ENCODE results near the gene KIF5A. TPM values are rescaled to one million over a fixed set of nuclear protein-coding genes. Genes with fewer than 3 reads are reported as not detected.
"Not testable (repeated sequence)": the region's sequence is repeated elsewhere in the genome, so short reads cannot be mapped to it uniquely, and the experiment has no call there.

KIF5A gene
- total RNA-seq, 1 donor from 2014 or later: 0.46 TPM

DNA sequence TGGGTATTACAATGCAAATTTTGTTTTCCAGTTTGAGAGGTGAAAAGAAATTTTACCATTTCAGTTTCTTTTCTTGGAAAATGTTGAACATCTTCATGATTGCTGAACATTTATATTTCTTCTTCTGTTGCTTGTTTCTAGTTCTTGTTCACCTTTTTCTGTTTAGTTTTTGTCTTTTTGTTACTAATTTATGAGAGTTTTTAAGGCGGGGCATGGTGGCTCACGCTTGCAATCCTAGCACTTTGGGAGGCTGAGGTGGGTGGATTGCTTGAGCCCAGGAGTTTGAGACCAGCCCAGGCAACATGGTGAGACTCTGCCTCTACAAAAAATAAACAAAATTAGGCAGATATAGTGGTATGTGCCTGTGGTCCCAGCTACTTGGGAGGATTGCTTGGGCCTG is 10.7 kb downstream of the KIF5A start:
- no peaks in the 10 kb centered on the region for H3K27me3 Mint-ChIP-seq (ENCODE audit: unreplicated experiment)
- no peak overlapping the region for H3K27ac Mint-ChIP-seq (ENCODE audit: unreplicated experiment)
- H3K9me3 Mint-ChIP-seq (ENCODE audit: unreplicated experiment): no peaks in the 10 kb centered on the region
- H3K4me1 Mint-ChIP-seq (ENCODE audit: unreplicated experiment): no peaks in the 10 kb centered on the region
- H3K36me3 Mint-ChIP-seq (ENCODE audit: low read depth, unreplicated experiment): no peaks in the 10 kb centered on the region
- TF ChIP-seq, protein P1, sequence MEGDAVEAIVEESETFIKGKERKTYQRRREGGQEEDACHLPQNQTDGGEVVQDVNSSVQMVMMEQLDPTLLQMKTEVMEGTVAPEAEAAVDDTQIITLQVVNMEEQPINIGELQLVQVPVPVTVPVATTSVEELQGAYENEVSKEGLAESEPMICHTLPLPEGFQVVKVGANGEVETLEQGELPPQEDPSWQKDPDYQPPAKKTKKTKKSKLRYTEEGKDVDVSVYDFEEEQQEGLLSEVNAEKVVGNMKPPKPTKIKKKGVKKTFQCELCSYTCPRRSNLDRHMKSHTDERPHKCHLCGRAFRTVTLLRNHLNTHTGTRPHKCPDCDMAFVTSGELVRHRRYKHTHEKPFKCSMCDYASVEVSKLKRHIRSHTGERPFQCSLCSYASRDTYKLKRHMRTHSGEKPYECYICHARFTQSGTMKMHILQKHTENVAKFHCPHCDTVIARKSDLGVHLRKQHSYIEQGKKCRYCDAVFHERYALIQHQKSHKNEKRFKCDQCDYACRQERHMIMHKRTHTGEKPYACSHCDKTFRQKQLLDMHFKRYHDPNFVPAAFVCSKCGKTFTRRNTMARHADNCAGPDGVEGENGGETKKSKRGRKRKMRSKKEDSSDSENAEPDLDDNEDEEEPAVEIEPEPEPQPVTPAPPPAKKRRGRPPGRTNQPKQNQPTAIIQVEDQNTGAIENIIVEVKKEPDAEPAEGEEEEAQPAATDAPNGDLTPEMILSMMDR (IDR thresholded peaks at IDR 0.05; ENCODE audit: unreplicated experiment): no peak
- no peak for DNase-seq (ENCODE audit: low spot score)
- no peak overlapping the region for H3K4me3 Mint-ChIP-seq (ENCODE audit: unreplicated experiment)

DNA sequence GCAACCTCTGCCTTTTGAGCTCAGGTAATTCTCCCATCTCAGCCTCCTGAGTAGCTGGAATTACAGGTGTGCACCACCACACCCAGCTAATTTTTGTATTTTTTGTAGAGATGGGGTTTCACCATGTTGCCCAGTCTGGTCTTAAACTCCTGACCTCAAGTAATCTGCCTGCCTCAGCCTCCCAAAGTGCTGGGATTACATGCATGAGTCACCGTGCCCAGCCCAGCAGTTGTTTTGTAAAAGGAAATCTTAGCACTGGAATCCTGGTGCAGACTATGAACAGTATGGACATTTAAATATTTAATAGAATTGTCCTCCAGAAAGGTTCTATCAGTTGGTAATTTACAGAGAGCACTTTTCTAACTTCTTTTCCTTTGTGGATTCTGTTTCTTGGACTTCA is 11.3 kb downstream of the KIF5A start:
- not testable (repeated sequence) for H3K4me3 Mint-ChIP-seq (ENCODE audit: unreplicated experiment); H3K9me3 Mint-ChIP-seq (ENCODE audit: unreplicated experiment); H3K36me3 Mint-ChIP-seq (ENCODE audit: low read depth, unreplicated experiment); H3K27ac Mint-ChIP-seq (ENCODE audit: unreplicated experiment); H3K27me3 Mint-ChIP-seq (ENCODE audit: unreplicated experiment); H3K4me1 Mint-ChIP-seq (ENCODE audit: unreplicated experiment); DNase-seq (ENCODE audit: low spot score)

DNA sequence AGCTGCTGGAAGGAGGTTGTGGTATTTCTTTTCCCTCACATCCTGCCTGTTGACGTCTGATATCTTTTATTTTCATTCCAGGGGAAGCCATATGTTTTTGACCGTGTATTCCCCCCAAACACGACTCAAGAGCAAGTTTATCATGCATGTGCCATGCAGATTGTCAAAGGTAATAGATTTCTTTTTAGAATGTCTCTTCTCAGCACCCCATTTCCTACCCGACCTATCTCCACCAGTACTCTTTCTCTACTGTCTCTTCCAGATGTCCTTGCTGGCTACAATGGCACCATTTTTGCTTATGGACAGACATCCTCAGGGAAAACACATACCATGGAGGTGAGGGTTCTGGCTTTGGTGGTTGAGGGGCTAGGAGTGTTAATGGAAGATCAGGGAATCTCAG is 13.5 kb downstream of the KIF5A start:
- H3K27ac Mint-ChIP-seq (ENCODE audit: unreplicated experiment): no peak overlapping the region
- no peaks in the 10 kb centered on the region for H3K9me3 Mint-ChIP-seq (ENCODE audit: unreplicated experiment)
- H3K27me3 Mint-ChIP-seq (ENCODE audit: unreplicated experiment): no peaks in the 10 kb centered on the region
- no peak for DNase-seq (ENCODE audit: low spot score)
- H3K4me3 Mint-ChIP-seq (ENCODE audit: unreplicated experiment): no peak overlapping the region
- no peaks in the 10 kb centered on the region for H3K4me1 Mint-ChIP-seq (ENCODE audit: unreplicated experiment)
- H3K36me3 Mint-ChIP-seq (ENCODE audit: low read depth, unreplicated experiment): no peaks in the 10 kb centered on the region
- TF ChIP-seq, protein P1 (IDR thresholded peaks at IDR 0.05; ENCODE audit: unreplicated experiment): no peak

DNA sequence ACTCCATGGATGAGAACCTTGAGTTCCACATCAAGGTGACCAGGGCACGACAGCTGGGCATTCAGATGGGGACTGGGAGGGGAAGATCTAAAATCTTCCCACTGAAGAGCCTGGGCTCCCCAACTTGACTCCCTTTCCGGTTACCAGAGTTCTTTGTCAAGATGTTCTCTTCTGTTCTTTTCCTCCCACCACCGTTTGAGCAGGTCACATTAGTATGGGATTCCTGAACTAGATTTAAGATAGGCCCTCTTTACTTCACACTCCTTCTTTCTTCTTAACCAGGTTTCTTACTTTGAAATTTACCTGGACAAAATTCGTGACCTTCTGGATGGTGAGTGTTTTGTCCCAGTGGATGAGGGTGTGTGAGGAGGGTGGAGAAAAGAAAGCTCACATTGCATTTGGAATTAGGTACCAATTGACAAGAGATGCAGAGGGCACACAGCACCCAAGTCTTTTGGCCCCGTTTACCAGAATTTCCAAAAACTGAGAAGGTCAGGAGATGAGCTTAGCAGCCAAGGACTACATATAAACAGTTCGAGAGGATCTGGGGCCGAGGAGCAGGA is 14.4 kb downstream of the KIF5A start:
- no peak for DNase-seq (ENCODE audit: low spot score)
- TF ChIP-seq, protein P1 (IDR thresholded peaks at IDR 0.05; ENCODE audit: unreplicated experiment): no peak
- Mint-ChIP-seq H3K36me3 (ENCODE audit: low read depth, unreplicated experiment) (no peaks in the 10 kb centered on the region), H3K4me3 (ENCODE audit: unreplicated experiment) (no peak overlapping the region), H3K4me1 (ENCODE audit: unreplicated experiment) (no peaks in the 10 kb centered on the region), H3K27me3 (ENCODE audit: unreplicated experiment) (no peaks in the 10 kb centered on the region), H3K27ac (ENCODE audit: unreplicated experiment) (no peak overlapping the region), H3K9me3 (ENCODE audit: unreplicated experiment) (no peaks in the 10 kb centered on the region)

DNA sequence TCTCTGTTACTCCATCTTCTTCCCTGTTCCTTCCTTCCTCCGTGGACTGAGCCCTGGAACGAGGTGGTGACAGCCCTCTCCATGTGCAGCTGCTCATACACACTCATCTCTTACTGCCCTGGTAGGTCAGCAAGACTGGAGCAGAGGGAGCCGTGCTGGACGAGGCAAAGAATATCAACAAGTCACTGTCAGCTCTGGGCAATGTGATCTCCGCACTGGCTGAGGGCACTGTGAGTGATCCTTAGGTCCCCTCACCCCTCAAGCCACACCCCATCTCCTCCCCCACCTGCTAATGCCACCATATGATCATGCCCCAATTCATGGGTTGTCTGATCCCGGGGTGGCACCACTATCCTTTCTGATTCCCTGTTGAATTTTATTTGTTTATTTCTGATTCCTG is 19.0 kb downstream of the KIF5A start:
- no peaks in the 10 kb centered on the region for H3K4me1 Mint-ChIP-seq (ENCODE audit: unreplicated experiment)
- no peaks in the 10 kb centered on the region for H3K27me3 Mint-ChIP-seq (ENCODE audit: unreplicated experiment)
- H3K36me3 Mint-ChIP-seq (ENCODE audit: low read depth, unreplicated experiment): no peaks in the 10 kb centered on the region
- no peak overlapping the region for H3K4me3 Mint-ChIP-seq (ENCODE audit: unreplicated experiment)
- TF ChIP-seq, protein P1 (IDR thresholded peaks at IDR 0.05; ENCODE audit: unreplicated experiment): no peak
- DNase-seq (ENCODE audit: low spot score): no peak
- H3K27ac Mint-ChIP-seq (ENCODE audit: unreplicated experiment): no peak overlapping the region
- no peaks in the 10 kb centered on the region for H3K9me3 Mint-ChIP-seq (ENCODE audit: unreplicated experiment)
